HTR-8/SVneo (cell line): ENCODE data around the gene STX2.
"Not testable (repeated sequence)": the region's sequence is repeated elsewhere in the genome, so short reads cannot be mapped to it uniquely, and the experiment has no call there.

Experiments
- DNase-seq: peaks from one replicate; pipeline ENCODE4 v3.0.0; 2011; ENCODE audit warnings: low spot score, mixed read lengths; ENCODE audit not compliant: insufficient read length
- FAIRE-seq: peaks from 2 replicates; lab custom pipeline; 2011; peaks lifted over from hg19 to GRCh38; lab: Jason Lieb, UNC

Gene STX2

GRCh38 chr12:130775953-130776856 is 62.8 kb downstream of the STX2 start:
- FAIRE-seq (peak; percentile 76), DNase-seq (peak; percentile 72)

- DNase-seq (no peak), FAIRE-seq (no peak)
Observed at GRCh38 chr12:130770413-130771028, 68.5 kb downstream of the STX2 start.

- DNase-seq (no peak), FAIRE-seq (no peak)
Observed at GRCh38 chr12:130768120-130768519, 70.9 kb downstream of the STX2 start.

- DNase-seq (no peak), FAIRE-seq (peak; percentile 99)
Observed at GRCh38 chr12:130766470-130766869, 72.6 kb downstream of the STX2 start.

GRCh38 chr12:130765186-130765659 is 73.8 kb downstream of the STX2 start:
- FAIRE-seq: peak; percentile 98
- no peak for DNase-seq

- FAIRE-seq: no peak
- DNase-seq: no peak
Observed at GRCh38 chr12:130764475-130765185, 74.4 kb downstream of the STX2 start.

GRCh38 chr12:130764073-130764472 is 75.0 kb downstream of the STX2 start:
- DNase-seq: no peak
- FAIRE-seq: no peak

GRCh38 chr12:130762319-130762675 is 76.8 kb downstream of the STX2 start:
- FAIRE-seq (no peak), DNase-seq (no peak)

- FAIRE-seq (no peak), DNase-seq (peak; percentile 62)
Observed at GRCh38 chr12:130761537-130762318, 77.3 kb downstream of the STX2 start.

GRCh38 chr12:130754234-130754901 is 84.7 kb downstream of the STX2 start:
- FAIRE-seq: no peak

GRCh38 chr12:130752692-130753230 is 86.3 kb downstream of the STX2 start:
- no peak for DNase-seq
- FAIRE-seq: no peak

More at GRCh38 chr12:130754234-130754901, 84.7 kb downstream of the STX2 start:
- DNase-seq: no peak

- not testable (repeated sequence) for FAIRE-seq, DNase-seq
Observed at GRCh38 chr12:130752037-130752436, 87.0 kb downstream of the STX2 start.

GRCh38 chr12:130748786-130749185 is 90.3 kb downstream of the STX2 start:
- DNase-seq (no peak), FAIRE-seq (no peak)

GRCh38 chr12:130747867-130748740 is 90.9 kb downstream of the STX2 start:
- peak; percentile 59 for FAIRE-seq
- peak; percentile 71 for DNase-seq

GRCh38 chr12:130746546-130746945 is 92.5 kb downstream of the STX2 start:
- FAIRE-seq (no peak), DNase-seq (no peak)

- no peak for DNase-seq
- no peak for FAIRE-seq
Observed at GRCh38 chr12:130745921-130746320, 93.1 kb downstream of the STX2 start.

GRCh38 chr12:130744274-130744673 is 94.8 kb downstream of the STX2 start:
- DNase-seq: no peak
- FAIRE-seq: no peak

- no peak for DNase-seq
- no peak for FAIRE-seq
Observed at GRCh38 chr12:130743606-130744005, 95.4 kb downstream of the STX2 start.
